ENCODE data around the gene ARHGAP6.

DNA sequence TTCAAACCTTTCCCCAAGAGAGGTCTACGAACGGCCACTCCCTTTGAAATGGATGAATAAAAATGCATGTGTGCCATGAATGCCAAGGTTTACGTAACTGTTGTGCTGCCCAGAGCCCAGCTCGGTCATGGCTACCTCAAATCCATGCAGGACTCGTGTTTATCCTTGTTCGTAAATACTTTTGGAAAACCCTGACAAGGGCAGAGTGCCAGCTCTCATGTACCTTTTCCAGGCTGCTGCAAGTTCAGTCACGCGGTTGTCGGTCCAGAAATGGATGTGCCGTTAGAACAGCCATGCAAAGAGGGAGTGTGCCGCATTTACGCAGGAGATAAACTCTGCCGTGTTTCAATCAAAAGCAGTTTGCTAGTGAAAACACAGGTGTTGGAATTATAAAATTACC, 249.1 kb downstream of the ARHGAP6 start:
- TF ChIP-seq, protein P1, sequence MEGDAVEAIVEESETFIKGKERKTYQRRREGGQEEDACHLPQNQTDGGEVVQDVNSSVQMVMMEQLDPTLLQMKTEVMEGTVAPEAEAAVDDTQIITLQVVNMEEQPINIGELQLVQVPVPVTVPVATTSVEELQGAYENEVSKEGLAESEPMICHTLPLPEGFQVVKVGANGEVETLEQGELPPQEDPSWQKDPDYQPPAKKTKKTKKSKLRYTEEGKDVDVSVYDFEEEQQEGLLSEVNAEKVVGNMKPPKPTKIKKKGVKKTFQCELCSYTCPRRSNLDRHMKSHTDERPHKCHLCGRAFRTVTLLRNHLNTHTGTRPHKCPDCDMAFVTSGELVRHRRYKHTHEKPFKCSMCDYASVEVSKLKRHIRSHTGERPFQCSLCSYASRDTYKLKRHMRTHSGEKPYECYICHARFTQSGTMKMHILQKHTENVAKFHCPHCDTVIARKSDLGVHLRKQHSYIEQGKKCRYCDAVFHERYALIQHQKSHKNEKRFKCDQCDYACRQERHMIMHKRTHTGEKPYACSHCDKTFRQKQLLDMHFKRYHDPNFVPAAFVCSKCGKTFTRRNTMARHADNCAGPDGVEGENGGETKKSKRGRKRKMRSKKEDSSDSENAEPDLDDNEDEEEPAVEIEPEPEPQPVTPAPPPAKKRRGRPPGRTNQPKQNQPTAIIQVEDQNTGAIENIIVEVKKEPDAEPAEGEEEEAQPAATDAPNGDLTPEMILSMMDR (IDR thresholded peaks at IDR 0.05), result no peak
- no peak for TF ChIP-seq POLR2A (IDR thresholded peaks at IDR 0.05)
